Measurements from ENCODE around the gene CNTN4.

GRCh38 chr3:3065876-3066275 is 967.2 kb downstream of the CNTN4 start:
- TF ChIP-seq EZH2 (IDR thresholded peaks at IDR 0.05) = no peak
- TF ChIP-seq POLR2AphosphoS5 (IDR thresholded peaks at IDR 0.05; ENCODE audit: borderline replicate concordance, low read depth, low read length) = no peak

Data from SK-N-MC (cell line).